ENCODE data around the gene RNPC3. TPM values are rescaled to one million over a fixed set of nuclear protein-coding genes. Genes with fewer than 3 reads are reported as not detected.

RNPC3 gene
- 10 to 100 TPM; 35.4 to 84.4 (median 82.8) TPM for polyA plus RNA-seq (ENCODE audit: insufficient read length in 3 of 3)
- long read RNA-seq, donor 1, partial matches to known transcripts: 15 of 18 reads
- long read RNA-seq, donor 1, other reads (novel, unspliced or antisense): 0 of 18 reads
- long read RNA-seq, donor 2, partial matches to known transcripts: 0 of 2 reads
- long read RNA-seq, donor 2, other reads (novel, unspliced or antisense): 0 of 2 reads
- long read RNA-seq, donor 3, partial matches to known transcripts: 11 of 12 reads
- long read RNA-seq, donor 3, other reads (novel, unspliced or antisense): 0 of 12 reads
- long read RNA-seq, donor 4, partial matches to known transcripts: 5 of 10 reads
- long read RNA-seq, donor 4, other reads (novel, unspliced or antisense): 0 of 10 reads
- long read RNA-seq, donor 5, partial matches to known transcripts: 0 of 1 reads
- long read RNA-seq, donor 5, other reads (novel, unspliced or antisense): 0 of 1 reads
- long read RNA-seq, donor 6, partial matches to known transcripts: 30 of 31 reads
- long read RNA-seq, donor 6, other reads (novel, unspliced or antisense): 0 of 31 reads
- long read RNA-seq, donor 7, partial matches to known transcripts: 8 of 12 reads
- long read RNA-seq, donor 7, other reads (novel, unspliced or antisense): 0 of 12 reads
- long read RNA-seq, donor 8: 0 reads
- long read RNA-seq, donor 9, partial matches to known transcripts: 15 of 17 reads
- long read RNA-seq, donor 9, other reads (novel, unspliced or antisense): 0 of 17 reads
- long read RNA-seq, donor 10, partial matches to known transcripts: 34 of 36 reads
- long read RNA-seq, donor 10, other reads (novel, unspliced or antisense): 0 of 36 reads
- long read RNA-seq, donor 11, partial matches to known transcripts: 6 of 6 reads
- long read RNA-seq, donor 11, other reads (novel, unspliced or antisense): 0 of 6 reads
- long read RNA-seq, donor 12, transcript RNPC3-206 (6 exons, 686 nt): major isoform, 6 of 99 reads
- long read RNA-seq, donor 12, partial matches to known transcripts: 92 of 99 reads
- long read RNA-seq, donor 12, other reads (novel, unspliced or antisense): 0 of 99 reads
- long read RNA-seq, donor 13, partial matches to known transcripts: 33 of 35 reads
- long read RNA-seq, donor 13, other reads (novel, unspliced or antisense): 0 of 35 reads
- long read RNA-seq, donor 14: 0 reads
- long read RNA-seq, donor 15, transcript RNPC3-206 (6 exons, 686 nt): major isoform, 5 of 49 reads
- long read RNA-seq, donor 15, partial matches to known transcripts: 42 of 49 reads
- long read RNA-seq, donor 15, other reads (novel, unspliced or antisense): 0 of 49 reads
- long read RNA-seq, donor 16, partial matches to known transcripts: 10 of 12 reads
- long read RNA-seq, donor 16, other reads (novel, unspliced or antisense): 0 of 12 reads

- peak; percentile 92 for DNase-seq
Measured at GRCh38 chr1:103525607-103526507, at the start of gene RNPC3. Gene RNPC3 (plus strand): TSS chr1:103525699. CDS start chr1:103526071, 372 bp downstream.

DNA sequence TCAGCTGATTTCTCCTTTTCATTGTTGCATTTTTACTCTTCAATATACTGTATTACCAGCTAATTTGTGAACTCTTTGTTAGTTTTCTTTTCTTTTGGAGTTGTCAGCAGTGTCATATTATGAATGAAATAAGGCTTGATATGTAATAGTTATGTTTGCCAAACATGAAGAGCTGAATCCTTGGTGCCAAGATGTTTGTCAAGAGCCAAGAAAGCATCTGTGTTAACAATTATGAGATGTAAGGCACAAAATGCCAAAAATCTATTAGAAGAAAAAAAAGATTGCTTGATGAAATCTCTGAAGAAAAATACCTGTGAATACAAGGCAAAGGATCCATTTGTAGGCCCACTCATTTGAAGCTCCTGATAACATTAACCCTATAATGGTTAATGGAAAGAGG, 48.4 kb upstream of the RNPC3 start:
- no peak for DNase-seq

DNA sequence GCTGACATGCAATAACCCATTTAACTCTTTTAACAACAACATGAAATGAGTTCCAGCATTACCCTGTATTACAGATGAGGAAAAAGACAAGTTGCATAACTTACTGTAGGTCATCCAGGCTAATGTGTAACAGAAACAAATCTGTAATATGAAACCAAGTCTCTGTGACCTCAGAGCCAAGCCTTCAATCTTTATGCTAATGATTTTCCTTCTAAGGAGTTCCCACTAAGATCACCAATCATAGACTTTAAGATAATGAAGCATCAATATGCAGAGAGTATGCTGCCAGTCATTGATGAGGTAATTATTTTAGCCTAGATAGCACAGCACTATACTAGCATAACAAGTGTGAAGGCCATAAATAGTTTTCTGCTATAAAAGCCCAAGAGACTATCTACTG, 35.6 kb upstream of the RNPC3 start:
- DNase-seq: peak; percentile 1

DNA sequence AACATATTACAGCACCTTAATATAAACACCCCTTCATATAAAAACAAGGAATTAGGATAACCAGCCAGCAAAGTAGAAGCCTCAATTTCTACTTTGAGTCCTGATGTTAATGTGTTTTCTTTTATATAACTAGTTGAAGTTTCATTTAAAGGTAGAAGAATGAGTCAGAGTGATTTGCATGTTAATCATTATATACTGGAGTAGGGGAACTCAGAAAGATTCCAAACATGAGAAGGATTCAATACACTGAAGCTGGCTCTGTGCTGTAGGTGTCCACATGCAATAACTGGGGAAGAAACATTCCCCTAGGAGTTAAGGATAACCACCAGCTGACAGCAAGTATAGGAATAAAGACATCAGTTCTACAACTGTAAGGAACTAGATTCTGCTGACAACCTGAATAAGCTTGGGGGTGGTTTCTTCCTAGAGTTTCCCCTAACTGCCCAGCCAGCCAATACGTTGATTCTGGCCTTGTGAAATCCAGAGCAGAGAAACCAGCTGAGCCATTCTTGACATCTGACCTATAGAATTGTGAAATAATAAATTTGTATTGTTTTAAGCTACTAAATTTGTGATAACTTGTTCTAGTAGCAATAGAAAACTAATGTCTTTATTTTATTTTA, 33.4 kb upstream of the RNPC3 start:
- DNase-seq: no peak

DNA sequence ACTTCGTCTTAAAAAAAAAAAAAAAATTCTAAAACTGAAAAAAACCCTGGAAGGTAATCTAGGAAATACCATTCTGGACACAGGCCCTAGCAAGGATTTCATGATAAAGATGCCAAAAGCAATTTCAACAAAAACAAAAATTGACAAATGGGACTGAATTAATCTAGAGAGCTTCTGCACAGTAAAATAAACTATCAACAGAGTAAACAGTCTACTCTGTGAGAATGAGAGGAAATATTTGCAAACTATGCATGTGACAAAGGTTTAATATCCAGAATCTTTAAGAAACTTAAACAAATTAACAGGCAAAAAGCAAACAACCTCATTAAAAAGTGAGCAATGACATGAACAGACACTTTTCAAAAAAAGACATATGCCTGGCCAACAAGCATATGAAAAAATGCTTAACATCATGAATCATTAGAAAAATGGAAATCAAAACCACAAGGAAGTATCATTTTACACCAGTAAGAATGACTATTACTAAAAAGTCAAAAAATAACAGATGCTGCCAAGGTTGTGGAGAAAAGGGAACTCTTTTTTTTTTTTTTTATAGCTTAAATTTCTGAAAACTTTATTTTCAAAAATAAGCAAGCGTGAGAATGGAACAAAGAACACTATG, 29.4 kb upstream of the RNPC3 start:
- no peak for DNase-seq

DNA sequence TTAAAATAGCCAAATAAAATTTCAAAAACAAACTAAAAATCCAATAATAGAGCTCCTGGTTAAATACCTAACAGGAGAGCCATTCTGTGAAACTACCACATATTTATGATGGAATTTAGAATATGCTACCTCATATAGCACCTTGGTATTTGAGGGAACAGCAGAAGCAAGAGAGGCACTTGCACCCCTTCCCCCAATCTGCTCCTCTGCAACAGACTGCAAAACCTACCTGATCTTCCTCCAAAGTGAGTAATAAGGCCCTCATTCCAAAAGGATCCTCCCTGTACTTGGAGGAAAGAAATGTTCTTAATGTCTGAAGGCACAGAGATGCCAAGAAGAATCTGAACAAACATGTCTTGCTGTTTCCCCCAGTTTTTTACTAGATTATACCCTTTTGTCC, 28.1 kb upstream of the RNPC3 start:
- DNase-seq: no peak

DNA sequence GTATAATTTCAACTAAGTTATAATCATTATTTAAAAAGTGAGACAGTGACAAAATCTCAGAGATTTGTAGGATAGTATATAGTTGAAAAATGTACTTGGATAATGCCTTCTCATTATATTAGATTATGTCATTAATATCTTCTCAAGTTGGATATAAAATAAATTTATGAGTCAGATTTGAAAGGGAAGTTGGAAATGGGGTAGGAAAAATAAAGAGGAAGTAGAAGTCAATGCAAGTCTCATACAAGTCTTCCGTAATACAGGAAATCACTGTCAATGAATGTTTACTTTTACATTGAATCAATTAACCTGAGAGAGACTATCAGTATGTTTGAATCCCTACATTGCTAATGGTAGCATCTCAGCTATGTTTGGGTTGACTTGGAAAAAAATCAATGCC, 16.2 kb upstream of the RNPC3 start:
- no peak for DNase-seq

GRCh38 chr1:103513711-103514110, 11.8 kb upstream of the RNPC3 start:
- DNase-seq: no peak

- DNase-seq: peak; percentile 47
Measured at GRCh38 chr1:103514920-103515503, 10.5 kb upstream of the RNPC3 start.

- no peak for DNase-seq
Measured at GRCh38 chr1:103516283-103516682, 9.2 kb upstream of the RNPC3 start.

DNA sequence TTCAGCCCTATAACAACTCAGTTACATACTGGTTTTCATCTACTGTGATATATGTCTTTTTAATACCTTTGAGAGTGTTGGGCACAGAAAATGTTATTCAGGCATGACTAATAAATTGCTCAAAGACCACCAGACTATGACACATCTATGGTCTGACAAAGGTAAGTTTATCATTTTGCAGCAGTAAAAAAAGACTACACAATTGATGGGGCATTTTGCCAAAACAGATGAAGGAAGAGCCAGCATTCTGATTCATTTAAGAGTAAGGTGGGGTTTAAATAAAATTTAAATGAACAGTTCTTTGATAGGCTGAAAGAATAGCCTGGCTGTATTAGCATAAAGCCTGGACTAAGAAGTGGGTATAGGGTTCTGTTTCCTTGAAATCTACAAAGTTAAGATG, 8.8 kb upstream of the RNPC3 start:
- DNase-seq: no peak

GRCh38 chr1:103517380-103518047, 8.0 kb upstream of the RNPC3 start:
- no peak for DNase-seq

- DNase-seq: no peak
Measured at GRCh38 chr1:103520822-103521221, 4.7 kb upstream of the RNPC3 start.

- no peak for DNase-seq
Measured at GRCh38 chr1:103523346-103523745, 2.2 kb upstream of the RNPC3 start.

- DNase-seq: peak; percentile 27
Measured at GRCh38 chr1:103525114-103525606, 339 bp upstream of the RNPC3 start.

DNA sequence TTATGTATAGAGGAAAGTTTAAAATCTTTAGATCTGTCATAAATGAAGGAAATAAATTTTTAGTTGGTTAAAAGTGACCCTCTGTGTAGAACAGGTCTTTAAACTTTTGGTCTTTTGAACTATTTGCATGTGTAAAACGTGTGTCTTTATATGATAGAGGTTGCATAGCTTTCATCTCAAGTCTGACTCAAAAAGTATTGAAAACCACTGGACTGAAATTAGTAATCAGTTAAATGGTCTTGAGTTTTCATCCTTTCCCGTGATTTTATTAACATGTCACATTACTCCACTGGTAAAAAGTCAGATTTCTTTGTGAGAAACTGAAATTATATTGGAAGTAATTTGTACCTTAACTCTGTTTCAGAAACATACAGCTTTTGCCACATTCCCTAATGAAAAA, 1.8 kb downstream of the RNPC3 start:
- DNase-seq: no peak

GRCh38 chr1:103529746-103530145, 4.2 kb downstream of the RNPC3 start:
- DNase-seq: no peak

GRCh38 chr1:103538226-103538625, 12.7 kb downstream of the RNPC3 start:
- no peak for DNase-seq

- DNase-seq: no peak
Measured at GRCh38 chr1:103541431-103541830, 15.9 kb downstream of the RNPC3 start.
